Liver (tissue), 9 donors: ENCODE measurements around the gene LPGAT1. TPM values are rescaled to one million over a fixed set of nuclear protein-coding genes. Genes with fewer than 3 reads are reported as not detected.

ENCODE experiments used
- DNase-seq: peaks from one replicate; pipeline ENCODE4 v3.0.0-alpha.2; 2017; ENCODE audit warnings: low spot score
- H3K27ac ChIP-seq, 2 donors: one replicate each; pipeline ENCODE4 v1.7.0; 2013; ENCODE audit warnings: inconsistent platforms in 2 of 2, low read length in 2 of 2, control low read depth in 1 of 2, low read depth in 1 of 2, mild to moderate bottlenecking in 1 of 2
- H3K27me3 ChIP-seq, 4 donors: one replicate each; pipeline versions ENCODE4 v1.6.1 to v1.7.0; 2013; ENCODE audit warnings: low read length in 3 of 4, inconsistent platforms in 1 of 4, mild to moderate bottlenecking in 1 of 4, moderate library complexity in 1 of 4; ENCODE audit not compliant: control insufficient read depth in 4 of 4, insufficient read depth in 4 of 4
- H3K36me3 ChIP-seq, 4 donors: one replicate each; pipeline versions ENCODE4 v1.6.1 to v1.7.0; 2013; ENCODE audit warnings: low read length in 3 of 4, mild to moderate bottlenecking in 3 of 4, low read depth in 1 of 4, moderate library complexity in 1 of 4; ENCODE audit not compliant: control insufficient read depth in 4 of 4, insufficient read depth in 3 of 4
- H3K4me1 ChIP-seq, 4 donors: one replicate each; pipeline versions ENCODE4 v1.6.1 to v1.7.0; 2013; ENCODE audit warnings: low read length in 3 of 4, mild to moderate bottlenecking in 3 of 4, moderate library complexity in 1 of 4; ENCODE audit not compliant: control insufficient read depth in 4 of 4, insufficient read depth in 4 of 4
- H3K4me3 ChIP-seq, 3 donors: one replicate each; pipeline versions ENCODE4 v1.6.1 to v1.7.0; 2013; ENCODE audit warnings: low read length in 3 of 3, control low read depth in 1 of 3, low read depth in 1 of 3, mild to moderate bottlenecking in 1 of 3
- H3K9ac ChIP-seq, 2 donors: one replicate each; pipeline ENCODE4 v1.7.0; 2013; ENCODE audit warnings: low read length in 2 of 2, mild to moderate bottlenecking in 2 of 2, moderate library complexity in 2 of 2, control low read depth in 1 of 2, low read depth in 1 of 2
- H3K9me3 ChIP-seq, 4 donors: one replicate each; pipeline versions ENCODE4 v1.6.1 to v1.7.0; 2013; ENCODE audit warnings: low read length in 3 of 4; ENCODE audit not compliant: control insufficient read depth in 4 of 4
- EGR1 ChIP-seq, 2 donors: IDR thresholded peaks; 2 replicates each; pipeline ENCODE4 v1.6.1; 2016 to 2018; ENCODE audit warnings: antibody characterized with exemption in 2 of 2, low read depth in 2 of 2
- FOXA1 ChIP-seq: IDR thresholded peaks from 2 replicates; pipeline ENCODE4 v1.6.1; 2016; ENCODE audit warnings: antibody characterized with exemption
- GABPA ChIP-seq, 2 donors: IDR thresholded peaks in 1 of 2; conservative IDR thresholded peaks in 1 of 2; 2 replicates each; pipeline ENCODE4 v1.6.1; 2016; ENCODE audit warnings: antibody characterized with exemption in 2 of 2, mild to moderate bottlenecking in 1 of 2, moderate library complexity in 1 of 2
- HNF4A ChIP-seq, 2 donors: conservative IDR thresholded peaks; 2 replicates each; pipeline ENCODE4 v1.6.1; 2016; ENCODE audit warnings: antibody characterized with exemption in 2 of 2, mild to moderate bottlenecking in 2 of 2
- HNF4G ChIP-seq: IDR thresholded peaks from 2 replicates; pipeline ENCODE4 v1.6.1; 2016; ENCODE audit warnings: antibody characterized with exemption
- NR2F2 ChIP-seq: IDR thresholded peaks from 2 replicates; pipeline ENCODE4 v1.6.1; 2016; ENCODE audit warnings: antibody characterized with exemption
- RAD21 ChIP-seq, 2 donors: IDR thresholded peaks; 2 replicates each; pipeline ENCODE4 v1.6.1; 2016; ENCODE audit warnings: antibody characterized with exemption in 2 of 2, mild to moderate bottlenecking in 2 of 2
- RXRA ChIP-seq, 2 donors: IDR thresholded peaks; 2 replicates each; pipeline ENCODE4 v1.6.1; 2017 to 2018; ENCODE audit warnings: antibody characterized with exemption in 2 of 2, mild to moderate bottlenecking in 1 of 2
- TAF1 ChIP-seq: conservative IDR thresholded peaks from 2 replicates; pipeline ENCODE4 v1.6.1; 2016; ENCODE audit warnings: antibody characterized with exemption, mild to moderate bottlenecking
- WGBS: extraction: QIAGEN DNeasy Blood & Tissue Kit; methylation state at CpG from one replicate; pipeline ENCODE4 v1.1.7; 2013; 5-methylcytosine and 5-hydroxymethylcytosine counted together
- polyA plus RNA-seq, 2 donors: library from polyadenylated mRNA; stranded (reverse) in 1 of 2; unstranded in 1 of 2; fragments of 200-250 nt in 1 of 2; fragments of >200 nt in 1 of 2; fragmentation: Nextera tagmentation in 1 of 2; extraction: Ambion mirVana in 1 of 2; gene quantifications; one replicate each; pipeline versions ENCODE4 v1.2.1 to v1.2.3, GENCODE V29; 2013 to 2015
- total RNA-seq, 2 donors: library from RNA; depleted of rRNA; stranded (reverse); fragments of >200 nt; gene quantifications; one replicate each; pipeline ENCODE4 v1.2.3, GENCODE V29; 2014
- TF ChIP-seq, protein P1 (sequence below): fragments of 150-350 bp; IDR thresholded peaks from 2 replicates; pipeline ENCODE4 v1.5.1; 2017; ENCODE audit warnings: improper control_type of control experiment, low read depth, low read length; ENCODE audit not compliant: missing input control
- TF ChIP-seq, protein P2 (sequence below): IDR thresholded peaks from 2 replicates; pipeline ENCODE4 v1.6.1; 2016; ENCODE audit warnings: antibody characterized with exemption
- TF ChIP-seq, protein P3 (sequence below): IDR thresholded peaks from 2 replicates; pipeline ENCODE4 v1.6.1; 2016; ENCODE audit warnings: antibody characterized with exemption
- TF ChIP-seq, protein P4 (sequence below): IDR thresholded peaks from 2 replicates; pipeline ENCODE4 v1.6.1; 2016; ENCODE audit warnings: antibody characterized with exemption
- donor health status: healthy.
- donor health status: healthy.
- donor health status: healthy.
- donor health status: healthy.
- donor health status: healthy.

The LPGAT1 gene
- total and polyA plus RNA-seq, 4 donors: 11.6 to 53.8 (median 32.2) TPM

DNA sequence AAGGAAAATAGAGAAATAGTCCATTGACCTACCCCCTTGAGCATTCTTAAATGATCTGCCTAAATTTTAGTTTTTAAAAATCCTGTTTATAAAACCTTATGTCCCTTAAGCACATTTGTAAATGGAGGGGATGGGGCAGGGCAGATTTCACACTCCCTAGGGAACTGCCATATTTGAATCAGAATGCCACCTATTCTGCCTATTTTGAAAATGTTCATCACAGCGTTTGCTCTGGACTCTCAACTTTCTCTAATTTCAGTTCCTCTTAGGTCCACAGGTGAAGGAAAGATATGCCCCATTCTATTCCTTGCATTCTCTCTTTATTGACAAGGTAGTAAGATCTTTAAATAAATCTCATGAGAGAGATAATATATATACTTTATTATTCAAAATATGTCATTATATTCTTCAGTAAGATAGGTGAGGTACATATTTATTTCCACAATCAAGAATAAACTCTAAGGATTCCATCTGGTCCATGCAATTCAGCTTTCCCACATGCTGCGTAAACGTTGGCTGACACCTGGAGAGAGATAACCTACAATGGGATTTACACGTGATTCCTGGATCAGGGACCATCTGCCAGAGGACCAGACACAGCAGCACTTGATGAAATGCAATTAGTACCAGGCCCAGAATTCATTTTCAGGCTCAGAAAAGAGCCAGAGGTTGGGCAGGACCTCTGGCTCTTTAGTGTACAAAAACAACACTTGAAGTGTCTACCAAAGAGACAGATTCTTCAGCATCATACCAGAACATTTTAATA lies 1.2 kb upstream of the LPGAT1 start:
- Histone ChIP-seq H3K36me3 (no peaks in the 10 kb centered on the region), H3K9ac (no peak overlapping the region), H3K4me1 (peaks cover 4 to 16% (median 11%) of the 10 kb centered on the region in 4 donors), H3K27ac (no peak overlapping the region), H3K4me3 (no peak overlapping the region), H3K9me3 (no peaks in the 10 kb centered on the region), H3K27me3 (no peaks in the 10 kb centered on the region)
- 77% methylated on average over 4 of the region's 4 CpGs for WGBS
- DNase-seq: no peak
- TF ChIP-seq, protein P1, sequence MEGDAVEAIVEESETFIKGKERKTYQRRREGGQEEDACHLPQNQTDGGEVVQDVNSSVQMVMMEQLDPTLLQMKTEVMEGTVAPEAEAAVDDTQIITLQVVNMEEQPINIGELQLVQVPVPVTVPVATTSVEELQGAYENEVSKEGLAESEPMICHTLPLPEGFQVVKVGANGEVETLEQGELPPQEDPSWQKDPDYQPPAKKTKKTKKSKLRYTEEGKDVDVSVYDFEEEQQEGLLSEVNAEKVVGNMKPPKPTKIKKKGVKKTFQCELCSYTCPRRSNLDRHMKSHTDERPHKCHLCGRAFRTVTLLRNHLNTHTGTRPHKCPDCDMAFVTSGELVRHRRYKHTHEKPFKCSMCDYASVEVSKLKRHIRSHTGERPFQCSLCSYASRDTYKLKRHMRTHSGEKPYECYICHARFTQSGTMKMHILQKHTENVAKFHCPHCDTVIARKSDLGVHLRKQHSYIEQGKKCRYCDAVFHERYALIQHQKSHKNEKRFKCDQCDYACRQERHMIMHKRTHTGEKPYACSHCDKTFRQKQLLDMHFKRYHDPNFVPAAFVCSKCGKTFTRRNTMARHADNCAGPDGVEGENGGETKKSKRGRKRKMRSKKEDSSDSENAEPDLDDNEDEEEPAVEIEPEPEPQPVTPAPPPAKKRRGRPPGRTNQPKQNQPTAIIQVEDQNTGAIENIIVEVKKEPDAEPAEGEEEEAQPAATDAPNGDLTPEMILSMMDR: no peak
- TF ChIP-seq RXRA (IDR thresholded peaks at IDR 0.05): no peak
- TF ChIP-seq NR2F2: no peak
- TF ChIP-seq HNF4G: no peak
- TF ChIP-seq, protein P2, sequence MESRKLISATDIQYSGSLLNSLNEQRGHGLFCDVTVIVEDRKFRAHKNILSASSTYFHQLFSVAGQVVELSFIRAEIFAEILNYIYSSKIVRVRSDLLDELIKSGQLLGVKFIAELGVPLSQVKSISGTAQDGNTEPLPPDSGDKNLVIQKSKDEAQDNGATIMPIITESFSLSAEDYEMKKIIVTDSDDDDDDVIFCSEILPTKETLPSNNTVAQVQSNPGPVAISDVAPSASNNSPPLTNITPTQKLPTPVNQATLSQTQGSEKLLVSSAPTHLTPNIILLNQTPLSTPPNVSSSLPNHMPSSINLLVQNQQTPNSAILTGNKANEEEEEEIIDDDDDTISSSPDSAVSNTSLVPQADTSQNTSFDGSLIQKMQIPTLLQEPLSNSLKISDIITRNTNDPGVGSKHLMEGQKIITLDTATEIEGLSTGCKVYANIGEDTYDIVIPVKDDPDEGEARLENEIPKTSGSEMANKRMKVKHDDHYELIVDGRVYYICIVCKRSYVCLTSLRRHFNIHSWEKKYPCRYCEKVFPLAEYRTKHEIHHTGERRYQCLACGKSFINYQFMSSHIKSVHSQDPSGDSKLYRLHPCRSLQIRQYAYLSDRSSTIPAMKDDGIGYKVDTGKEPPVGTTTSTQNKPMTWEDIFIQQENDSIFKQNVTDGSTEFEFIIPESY: no peak
- no peak for TF ChIP-seq HNF4A (conservative IDR thresholded peaks at IDR 0.05)
- no peak for TF ChIP-seq RAD21 (IDR thresholded peaks at IDR 0.05)
- TF ChIP-seq, protein P3, sequence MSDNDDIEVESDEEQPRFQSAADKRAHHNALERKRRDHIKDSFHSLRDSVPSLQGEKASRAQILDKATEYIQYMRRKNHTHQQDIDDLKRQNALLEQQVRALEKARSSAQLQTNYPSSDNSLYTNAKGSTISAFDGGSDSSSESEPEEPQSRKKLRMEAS: no peak
- TF ChIP-seq, protein P4, sequence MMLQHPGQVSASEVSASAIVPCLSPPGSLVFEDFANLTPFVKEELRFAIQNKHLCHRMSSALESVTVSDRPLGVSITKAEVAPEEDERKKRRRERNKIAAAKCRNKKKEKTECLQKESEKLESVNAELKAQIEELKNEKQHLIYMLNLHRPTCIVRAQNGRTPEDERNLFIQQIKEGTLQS: no peak
- TF ChIP-seq TAF1: no peak

DNA sequence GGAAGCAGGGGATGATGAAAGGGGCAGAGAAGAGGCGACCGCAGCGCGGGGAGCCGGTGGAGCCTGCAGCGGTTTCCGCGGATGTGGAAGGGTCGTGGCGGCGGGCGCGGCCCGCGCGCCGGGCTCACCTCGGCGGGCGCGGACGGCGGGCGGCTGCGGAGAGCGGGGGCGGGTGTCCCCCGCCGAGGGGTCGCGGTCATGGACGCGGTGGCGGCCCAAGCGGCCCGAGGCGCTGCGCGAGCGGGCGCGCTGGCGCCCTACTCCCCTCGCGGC lies 572 bp downstream of the LPGAT1 start:
- TF ChIP-seq EGR1 (IDR thresholded peaks at IDR 0.05; ENCODE audit: low read depth in 2 of 2) (no peak), RXRA (IDR thresholded peaks at IDR 0.05) (no peak), GABPA (IDR thresholded peaks at IDR 0.05 in 1 of 2, conservative IDR thresholded peaks at IDR 0.05 in 1 of 2) (no peak), FOXA1 (no peak)
- Histone ChIP-seq H3K27me3 (no peaks in the 10 kb centered on the region), H3K4me1 (peaks cover 7 to 19% (median 14%) of the 10 kb centered on the region in 4 donors), H3K27ac (peak overlapping the region; percentile 84 to 92), H3K4me3 (peak overlapping the region; percentile 73 to 98 (median 91)), H3K9ac (peak overlapping the region; percentile 74 to 86), H3K9me3 (no peaks in the 10 kb centered on the region), H3K36me3 (peaks cover 0 to 6% (median 0%) of the 10 kb centered on the region in 4 donors)
- WGBS: under 1% methylated on average over 45 of the region's 45 CpGs
- DNase-seq: no peak
